Jurkat, Clone E6-1 (cell line): ENCODE data around the gene USB1.

Experiments
- DNase-seq: peaks from one replicate; pipeline ENCODE4 v3.0.0-alpha.2; 2011; ENCODE audit warnings: low read depth, low spot score
- H3K4me3 ChIP-seq: 2 replicates; pipeline ENCODE4 v1.5.1; 2011; ENCODE audit warnings: mild to moderate bottlenecking, low read length, control low read depth, moderate library complexity

USB1 gene

DNA sequence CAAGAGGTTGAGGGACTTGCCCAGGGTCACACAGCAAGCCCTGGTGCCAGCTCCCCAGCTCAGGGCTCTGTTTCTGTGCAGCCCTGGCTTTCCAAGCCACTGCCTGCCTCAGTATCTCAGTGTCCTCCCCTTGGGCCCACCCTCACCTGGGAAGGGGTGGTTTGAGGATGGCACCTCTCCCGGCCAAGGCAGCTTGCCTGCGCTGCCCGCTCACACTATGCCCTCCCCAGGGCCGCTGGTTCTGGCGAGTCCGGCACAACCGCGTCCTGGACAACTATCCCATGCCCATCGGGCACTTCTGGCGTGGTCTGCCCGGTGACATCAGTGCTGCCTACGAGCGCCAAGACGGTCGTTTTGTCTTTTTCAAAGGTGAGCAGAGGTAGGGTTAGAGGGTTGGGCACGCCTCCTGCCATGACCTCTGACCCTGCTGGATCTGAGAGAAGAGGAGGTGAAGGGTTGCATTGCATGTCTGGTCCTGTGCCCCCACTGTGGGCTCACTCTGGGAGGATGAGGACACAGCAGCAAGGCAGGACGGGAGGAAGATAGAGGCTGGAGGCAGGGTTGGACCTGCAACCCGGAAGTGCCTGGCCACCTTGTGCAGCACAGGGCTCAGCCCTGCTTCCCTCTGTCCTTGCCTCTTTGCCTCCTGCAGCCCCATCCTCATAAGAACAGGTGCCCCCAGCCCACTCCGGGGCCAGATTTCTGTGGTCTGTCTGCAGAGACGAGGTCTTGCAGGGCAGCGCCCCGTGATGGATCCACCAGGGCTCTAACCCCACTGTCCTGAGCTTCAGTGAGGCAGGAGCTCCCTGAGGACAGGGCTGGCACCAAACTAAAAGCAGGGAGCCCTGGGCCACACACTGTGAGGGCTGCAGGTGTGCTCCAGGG, 41.0 kb downstream of the USB1 start:
- no peak for DNase-seq
- no peak overlapping the region for H3K4me3 ChIP-seq

DNA sequence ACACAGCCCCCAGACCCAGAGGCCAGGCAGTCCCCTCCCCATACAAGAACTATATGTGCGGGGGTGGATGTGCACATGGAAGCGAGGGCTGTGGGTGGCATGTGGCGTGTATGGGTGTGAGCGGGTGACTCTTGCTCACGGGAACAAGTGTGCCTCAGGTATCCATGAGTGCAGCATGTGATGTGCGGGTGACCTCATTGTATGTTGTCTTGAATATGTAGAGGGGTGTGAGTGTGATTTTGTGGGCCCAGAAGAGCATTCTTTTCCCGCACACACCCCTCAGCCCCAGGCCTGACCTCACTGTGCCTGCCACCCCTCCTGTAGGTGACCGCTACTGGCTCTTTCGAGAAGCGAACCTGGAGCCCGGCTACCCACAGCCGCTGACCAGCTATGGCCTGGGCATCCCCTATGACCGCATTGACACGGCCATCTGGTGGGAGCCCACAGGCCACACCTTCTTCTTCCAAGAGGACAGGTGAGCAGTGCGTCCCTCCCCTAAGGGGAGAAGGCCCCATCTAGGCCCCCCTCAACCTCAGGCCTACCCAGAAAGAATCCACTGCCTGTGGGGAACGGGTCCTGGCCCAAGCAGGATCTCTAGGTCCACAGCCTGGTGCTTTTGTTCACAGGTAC, 41.8 kb downstream of the USB1 start:
- H3K4me3 ChIP-seq = no peak overlapping the region
- no peak for DNase-seq

- no peak overlapping the region for H3K4me3 ChIP-seq
- DNase-seq = no peak
Observed at GRCh38 chr16:58043571-58044155, 42.5 kb downstream of the USB1 start.

GRCh38 chr16:58044266-58045019, 43.2 kb downstream of the USB1 start:
- DNase-seq = no peak

DNA sequence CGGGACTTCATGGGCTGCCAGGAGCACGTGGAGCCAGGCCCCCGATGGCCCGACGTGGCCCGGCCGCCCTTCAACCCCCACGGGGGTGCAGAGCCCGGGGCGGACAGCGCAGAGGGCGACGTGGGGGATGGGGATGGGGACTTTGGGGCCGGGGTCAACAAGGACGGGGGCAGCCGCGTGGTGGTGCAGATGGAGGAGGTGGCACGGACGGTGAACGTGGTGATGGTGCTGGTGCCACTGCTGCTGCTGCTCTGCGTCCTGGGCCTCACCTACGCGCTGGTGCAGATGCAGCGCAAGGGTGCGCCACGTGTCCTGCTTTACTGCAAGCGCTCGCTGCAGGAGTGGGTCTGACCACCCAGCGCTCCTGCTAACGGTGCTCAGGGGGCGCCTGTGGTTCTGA, 43.9 kb downstream of the USB1 start:
- H3K4me3 ChIP-seq = no peak overlapping the region
- DNase-seq = no peak

More at GRCh38 chr16:58044266-58045019, 43.2 kb downstream of the USB1 start:
- no peak overlapping the region for H3K4me3 ChIP-seq

DNA sequence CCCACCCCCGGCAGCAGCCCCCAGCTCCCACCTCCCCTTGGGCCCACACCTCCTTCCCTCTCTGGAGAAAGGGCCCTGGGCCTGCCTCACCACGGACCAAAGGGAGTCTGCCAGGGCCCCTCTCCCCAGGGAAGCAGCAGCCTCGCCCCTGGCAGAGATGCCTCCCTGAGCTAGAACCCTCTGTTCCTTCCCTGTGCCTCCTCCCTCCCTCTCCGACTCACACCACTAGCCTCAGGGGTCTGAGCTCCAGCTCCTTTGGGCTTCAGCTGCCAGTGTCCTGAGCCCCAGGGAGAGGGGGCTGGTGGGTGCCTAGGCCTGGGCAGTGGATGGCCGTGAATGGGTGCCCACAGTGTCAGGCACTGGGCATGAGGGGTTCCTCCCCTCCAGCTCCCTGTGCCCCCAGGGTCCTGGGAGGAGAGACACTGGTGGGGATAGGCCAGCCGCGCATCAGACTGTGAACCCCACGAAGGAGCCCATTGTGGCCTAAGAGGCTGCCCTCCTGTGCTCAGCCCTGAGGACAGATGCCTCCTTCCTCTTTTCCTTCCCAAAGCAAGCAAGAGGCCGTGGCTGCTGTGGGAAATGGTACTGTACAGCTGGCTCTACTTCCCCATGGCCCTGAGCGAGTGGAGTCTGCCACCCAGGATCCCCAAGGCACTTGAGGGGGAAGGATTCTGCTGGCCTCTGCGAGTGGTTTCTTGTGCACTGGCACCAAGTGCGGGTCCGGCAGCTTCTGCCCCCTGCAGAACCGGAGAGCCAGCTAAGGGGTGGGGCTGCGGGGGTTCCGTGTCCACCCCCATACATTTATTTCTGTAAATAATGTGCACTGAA, 45.1 kb downstream of the USB1 start:
- DNase-seq = no peak
- no peak overlapping the region for H3K4me3 ChIP-seq

DNA sequence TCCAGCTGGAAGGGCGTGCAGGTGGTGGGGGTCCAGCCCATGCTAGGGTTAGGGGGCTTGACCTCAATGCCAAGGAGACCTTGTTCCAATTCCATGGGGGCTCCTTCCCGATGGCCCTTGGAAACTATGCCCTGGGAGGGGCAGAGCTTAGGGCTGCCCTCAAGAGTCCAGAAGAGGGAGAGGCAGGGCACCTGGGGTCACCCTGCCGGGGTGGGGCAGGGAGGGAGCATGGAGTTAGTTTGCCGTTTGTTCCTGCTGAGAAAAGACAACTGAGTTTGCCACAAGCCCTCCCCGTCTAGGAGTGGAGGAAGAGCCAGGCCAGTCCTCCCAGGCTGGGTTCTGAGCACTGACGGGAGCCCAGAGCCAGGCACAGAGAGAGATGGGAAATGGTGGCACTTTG, 45.7 kb downstream of the USB1 start:
- DNase-seq = no peak

DNA sequence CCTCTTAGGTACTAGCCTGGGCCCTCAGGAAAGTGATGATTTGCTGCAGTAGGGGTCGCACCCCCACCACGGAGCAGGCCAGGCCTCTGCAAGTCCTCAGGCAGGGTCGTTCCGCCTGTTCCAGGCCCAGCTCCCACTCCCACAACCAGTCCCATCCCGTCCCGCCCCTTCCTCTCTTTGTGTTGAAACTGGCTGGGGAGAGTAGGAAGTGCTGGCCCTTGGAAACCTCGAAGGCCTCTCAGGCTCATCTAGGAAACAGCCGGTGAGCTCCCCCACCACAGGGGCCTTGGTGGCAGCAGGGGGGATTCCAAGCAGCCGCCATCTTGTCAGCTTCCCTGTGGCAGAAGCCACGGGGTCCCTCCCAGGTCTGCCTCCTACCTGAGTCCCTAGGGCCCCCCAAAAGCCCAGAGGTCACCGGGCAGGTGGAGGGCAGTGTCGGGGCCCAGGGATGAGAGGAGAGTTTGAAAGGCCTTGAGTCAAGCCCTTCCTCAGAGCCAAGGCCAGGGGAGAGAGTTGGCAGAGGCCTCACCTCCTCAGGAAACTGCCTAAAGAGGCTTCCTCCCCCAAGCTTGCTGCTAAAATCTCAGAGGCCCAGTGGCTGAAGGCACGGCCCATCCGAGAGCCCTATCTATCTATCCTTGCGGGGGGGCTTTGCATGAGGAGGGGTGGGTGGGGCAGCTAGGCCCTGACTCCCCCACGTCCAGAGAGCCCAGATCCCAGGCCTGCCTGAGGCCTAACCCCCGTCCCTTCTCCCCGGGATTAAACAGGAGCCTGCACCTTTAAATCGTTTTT, 46.5 kb downstream of the USB1 start:
- no peak for DNase-seq
- no peak overlapping the region for H3K4me3 ChIP-seq

More for the DNA sequence above, 45.7 kb downstream of the USB1 start:
- no peak overlapping the region for H3K4me3 ChIP-seq

DNA sequence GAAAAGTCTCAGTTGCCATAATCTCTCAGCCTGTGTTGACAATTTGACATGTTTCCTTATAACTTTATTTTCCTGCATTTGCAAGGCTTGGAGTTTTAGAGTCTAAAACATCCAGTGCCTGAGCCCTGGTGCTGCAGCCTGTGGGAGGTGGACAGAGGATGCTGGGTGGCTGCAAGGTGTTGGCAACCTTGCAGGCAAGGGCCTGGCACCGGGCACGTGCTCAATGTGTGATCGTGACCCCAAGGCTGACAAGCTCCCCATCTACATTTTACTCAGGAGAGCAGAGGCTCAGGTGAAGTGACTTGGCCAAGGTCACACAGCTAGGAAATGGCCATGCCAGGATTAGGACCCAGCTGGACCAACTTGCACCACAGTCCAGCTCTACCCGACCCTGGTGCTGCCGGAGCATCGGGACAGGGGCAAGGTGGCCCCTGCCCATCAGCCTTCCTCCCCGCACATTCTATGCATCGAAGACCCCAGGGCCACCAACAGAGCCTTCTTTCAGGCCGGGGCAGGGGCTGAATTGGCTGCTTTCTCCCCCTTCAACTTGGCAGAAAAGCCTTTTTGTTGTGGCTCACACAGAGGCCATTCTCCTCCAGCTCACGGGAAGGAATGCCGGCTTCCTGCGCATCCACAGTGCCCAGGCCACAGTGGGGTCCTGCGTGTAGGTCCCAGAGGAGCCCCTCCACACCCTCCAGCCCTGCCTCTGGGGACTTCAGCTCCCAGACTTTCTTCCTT, 47.5 kb downstream of the USB1 start:
- DNase-seq = no peak
- no peak overlapping the region for H3K4me3 ChIP-seq

GRCh38 chr16:58049232-58050185, 48.3 kb downstream of the USB1 start:
- no peak overlapping the region for H3K4me3 ChIP-seq
- DNase-seq = no peak

- DNase-seq = no peak
- no peak overlapping the region for H3K4me3 ChIP-seq
Observed at GRCh38 chr16:58051296-58051695, 50.1 kb downstream of the USB1 start.

GRCh38 chr16:58051821-58052603, 50.8 kb downstream of the USB1 start:
- no peak for DNase-seq
- H3K4me3 ChIP-seq = no peak overlapping the region

- DNase-seq = no peak
- no peak overlapping the region for H3K4me3 ChIP-seq
Observed at GRCh38 chr16:58053682-58054005, 52.4 kb downstream of the USB1 start.

DNA sequence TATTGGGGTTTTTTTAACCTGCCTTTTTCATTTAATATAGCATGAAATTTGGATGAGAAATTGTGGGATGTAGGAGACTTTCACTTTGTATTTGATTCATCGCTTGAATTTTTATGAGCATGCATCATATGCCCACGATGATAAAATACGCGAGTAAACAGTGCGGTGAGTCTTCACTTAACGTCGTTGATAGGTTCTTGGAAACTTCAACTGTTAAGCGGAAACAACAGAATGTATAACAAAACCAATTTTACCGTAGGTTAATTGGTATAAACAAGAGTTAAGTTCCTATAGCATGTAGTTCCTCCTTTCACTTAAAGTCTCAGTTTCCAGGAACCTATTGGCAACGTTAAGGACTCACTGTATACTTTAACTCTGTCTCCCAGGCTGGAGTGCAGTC, 53.1 kb downstream of the USB1 start:
- no peak for DNase-seq
- H3K4me3 ChIP-seq = no peak overlapping the region

- no peak overlapping the region for H3K4me3 ChIP-seq
- no peak for DNase-seq
Observed at GRCh38 chr16:58056580-58056979, 55.4 kb downstream of the USB1 start.

- no peak overlapping the region for H3K4me3 ChIP-seq
Observed at GRCh38 chr16:58057121-58057520, 55.9 kb downstream of the USB1 start.

More at GRCh38 chr16:58057121-58057520, 55.9 kb downstream of the USB1 start:
- no peak for DNase-seq
